ENCODE data around the gene HOXA3. TPM values are rescaled to one million over a fixed set of nuclear protein-coding genes. Genes with fewer than 3 reads are reported as not detected.

HOXA3 gene
- total RNA-seq, 1 donor from 2014 or later: not detected

- DNase-seq: no peak
Observed at GRCh38 chr7:27154901-27155815, 2.8 kb upstream of the HOXA3 start.

GRCh38 chr7:27154369-27154768, 2.0 kb upstream of the HOXA3 start:
- DNase-seq: no peak

GRCh38 chr7:27153526-27153925, 1.1 kb upstream of the HOXA3 start:
- no peak for DNase-seq

GRCh38 chr7:27152816-27153442, 546 bp upstream of the HOXA3 start:
- no peak for DNase-seq

GRCh38 chr7:27151341-27151930, 947 bp downstream of the HOXA3 start:
- no peak for DNase-seq

GRCh38 chr7:27150568-27151340, 1.6 kb downstream of the HOXA3 start:
- no peak for DNase-seq

GRCh38 chr7:27149842-27150567, 2.4 kb downstream of the HOXA3 start:
- DNase-seq: no peak

- DNase-seq: no peak
Observed at GRCh38 chr7:27148756-27149641, 3.4 kb downstream of the HOXA3 start.

- DNase-seq: no peak
Observed at GRCh38 chr7:27148031-27148755, 4.2 kb downstream of the HOXA3 start.

- no peak for DNase-seq
Observed at GRCh38 chr7:27147199-27148030, 5.0 kb downstream of the HOXA3 start, which contains the start of gene HOXA6. Gene HOXA6 (minus strand): TSS chr7:27147774. CDS start chr7:27147749, 25 bp downstream.

- DNase-seq: no peak
Observed at GRCh38 chr7:27146491-27147198, 5.7 kb downstream of the HOXA3 start.

- DNase-seq: no peak
Observed at GRCh38 chr7:27145914-27146412, 6.4 kb downstream of the HOXA3 start.

GRCh38 chr7:27145165-27145913, 7.0 kb downstream of the HOXA3 start:
- DNase-seq: no peak

- DNase-seq: no peak
Observed at GRCh38 chr7:27144781-27145164, 7.6 kb downstream of the HOXA3 start.

- no peak for DNase-seq
Observed at GRCh38 chr7:27143950-27144780, 8.2 kb downstream of the HOXA3 start.
